Measurements from ENCODE around the gene TRUB1.

Gene TRUB1

GRCh38 chr10:114928818-114929217 is 9.2 kb upstream of the TRUB1 start:
- DNase-seq (ENCODE audit: extremely low spot score): no peak
- TF ChIP-seq FOXM1 (IDR thresholded peaks at IDR 0.05; ENCODE audit: borderline replicate concordance) (no peak), SP1 (IDR thresholded peaks at IDR 0.05) (no peak), PKNOX1 (IDR thresholded peaks at IDR 0.05) (no peak), CTBP1 (IDR thresholded peaks at IDR 0.05; ENCODE audit: borderline replicate concordance) (no peak), ELF4 (IDR thresholded peaks at IDR 0.05) (no peak), SUZ12 (IDR thresholded peaks at IDR 0.05) (no peak), NFRKB (IDR thresholded peaks at IDR 0.05) (no peak), L3MBTL2 (conservative IDR thresholded peaks at IDR 0.05) (no peak), FOXA1 (IDR thresholded peaks at IDR 0.05) (no peak), ARNT (IDR thresholded peaks at IDR 0.05) (no peak), LEF1 (IDR thresholded peaks at IDR 0.05; ENCODE audit: borderline replicate concordance) (no peak), ZNF384 (IDR thresholded peaks at IDR 0.05) (no peak), TARDBP (IDR thresholded peaks at IDR 0.05) (no peak), BHLHE40 (IDR thresholded peaks at IDR 0.05; ENCODE audit: borderline replicate concordance) (no peak), FOXK2 (IDR thresholded peaks at IDR 0.05) (no peak), HDGF (IDR thresholded peaks at IDR 0.05; ENCODE audit: borderline replicate concordance) (no peak)
- ChIA-PET POLR2A (no interaction called here), CTCF (no interaction called here)

GRCh38 chr10:114930320-114930719 is 7.7 kb upstream of the TRUB1 start:
- no peak for DNase-seq (ENCODE audit: extremely low spot score)
- TF ChIP-seq FOXK2 (IDR thresholded peaks at IDR 0.05): no peak
- no peak for TF ChIP-seq FOXA1 (IDR thresholded peaks at IDR 0.05)
- TF ChIP-seq FOXM1 (IDR thresholded peaks at IDR 0.05; ENCODE audit: borderline replicate concordance): no peak
- no peak for TF ChIP-seq PKNOX1 (IDR thresholded peaks at IDR 0.05)
- no peak for TF ChIP-seq LEF1 (IDR thresholded peaks at IDR 0.05; ENCODE audit: borderline replicate concordance)
- TF ChIP-seq CTBP1 (IDR thresholded peaks at IDR 0.05; ENCODE audit: borderline replicate concordance): no peak
- no peak for TF ChIP-seq SUZ12 (IDR thresholded peaks at IDR 0.05)
- TF ChIP-seq HDGF (IDR thresholded peaks at IDR 0.05; ENCODE audit: borderline replicate concordance): no peak
- TF ChIP-seq SP1 (IDR thresholded peaks at IDR 0.05): no peak
- no peak for TF ChIP-seq NFRKB (IDR thresholded peaks at IDR 0.05)
- no peak for TF ChIP-seq L3MBTL2 (conservative IDR thresholded peaks at IDR 0.05)
- TF ChIP-seq TARDBP (IDR thresholded peaks at IDR 0.05): no peak
- TF ChIP-seq BHLHE40 (IDR thresholded peaks at IDR 0.05; ENCODE audit: borderline replicate concordance): no peak
- no peak for TF ChIP-seq ARNT (IDR thresholded peaks at IDR 0.05)
- no peak for TF ChIP-seq ZNF384 (IDR thresholded peaks at IDR 0.05)
- TF ChIP-seq ELF4 (IDR thresholded peaks at IDR 0.05): no peak
- POLR2A ChIA-PET: no interaction called here
- CTCF ChIA-PET: no interaction called here

GRCh38 chr10:114931072-114931679 is 6.8 kb upstream of the TRUB1 start:
- no peak for TF ChIP-seq FOXK2 (IDR thresholded peaks at IDR 0.05)
- no peak for TF ChIP-seq PKNOX1 (IDR thresholded peaks at IDR 0.05)
- no peak for TF ChIP-seq HDGF (IDR thresholded peaks at IDR 0.05; ENCODE audit: borderline replicate concordance)
- TF ChIP-seq NFRKB (IDR thresholded peaks at IDR 0.05): no peak
- TF ChIP-seq LEF1 (IDR thresholded peaks at IDR 0.05; ENCODE audit: borderline replicate concordance): no peak
- TF ChIP-seq ZNF384 (IDR thresholded peaks at IDR 0.05): no peak
- TF ChIP-seq SP1 (IDR thresholded peaks at IDR 0.05): no peak
- TF ChIP-seq ARNT (IDR thresholded peaks at IDR 0.05): no peak
- no peak for TF ChIP-seq ELF4 (IDR thresholded peaks at IDR 0.05)
- no peak for TF ChIP-seq CTBP1 (IDR thresholded peaks at IDR 0.05; ENCODE audit: borderline replicate concordance)
- no peak for TF ChIP-seq FOXA1 (IDR thresholded peaks at IDR 0.05)
- TF ChIP-seq BHLHE40 (IDR thresholded peaks at IDR 0.05; ENCODE audit: borderline replicate concordance): no peak
- no peak for TF ChIP-seq TARDBP (IDR thresholded peaks at IDR 0.05)
- no peak for TF ChIP-seq FOXM1 (IDR thresholded peaks at IDR 0.05; ENCODE audit: borderline replicate concordance)
- no peak for TF ChIP-seq L3MBTL2 (conservative IDR thresholded peaks at IDR 0.05)
- no peak for TF ChIP-seq SUZ12 (IDR thresholded peaks at IDR 0.05)
- DNase-seq (ENCODE audit: extremely low spot score): no peak
- CTCF ChIA-PET: no interaction called here
- POLR2A ChIA-PET: no interaction called here

- TF ChIP-seq HDGF (IDR thresholded peaks at IDR 0.05; ENCODE audit: borderline replicate concordance): no peak
- no peak for TF ChIP-seq ELF4 (IDR thresholded peaks at IDR 0.05)
- no peak for TF ChIP-seq NFRKB (IDR thresholded peaks at IDR 0.05)
- TF ChIP-seq L3MBTL2 (conservative IDR thresholded peaks at IDR 0.05): no peak
- no peak for TF ChIP-seq TARDBP (IDR thresholded peaks at IDR 0.05)
- TF ChIP-seq LEF1 (IDR thresholded peaks at IDR 0.05; ENCODE audit: borderline replicate concordance): no peak
- no peak for TF ChIP-seq FOXK2 (IDR thresholded peaks at IDR 0.05)
- TF ChIP-seq FOXM1 (IDR thresholded peaks at IDR 0.05; ENCODE audit: borderline replicate concordance): no peak
- TF ChIP-seq CTBP1 (IDR thresholded peaks at IDR 0.05; ENCODE audit: borderline replicate concordance): no peak
- TF ChIP-seq SP1 (IDR thresholded peaks at IDR 0.05): no peak
- TF ChIP-seq FOXA1 (IDR thresholded peaks at IDR 0.05): no peak
- no peak for TF ChIP-seq SUZ12 (IDR thresholded peaks at IDR 0.05)
- ChIA-PET POLR2A (no interaction called here), CTCF (no interaction called here)
- no peak for DNase-seq (ENCODE audit: extremely low spot score)
Observed at GRCh38 chr10:114932225-114932624, 5.8 kb upstream of the TRUB1 start.

GRCh38 chr10:114932945-114933344 is 5.0 kb upstream of the TRUB1 start:
- DNase-seq (ENCODE audit: extremely low spot score): no peak
- POLR2A ChIA-PET: no interaction called here
- TF ChIP-seq BHLHE40 (IDR thresholded peaks at IDR 0.05; ENCODE audit: borderline replicate concordance): no peak
- no peak for TF ChIP-seq PKNOX1 (IDR thresholded peaks at IDR 0.05)
- CTCF ChIA-PET: interaction anchor here (1.2 kb wide), 1 partner anchor 56 kb away, joined by 4 read pairs; no protein-coding TSS in a partner anchor

Data from HEK293T (cell line).